Neural progenitor cell (in vitro differentiated cells): ENCODE results near the gene CORIN.

Source experiments
- EZH2 ChIP-seq: fragments of 200-600 bp; sonication (generic); IDR thresholded peaks from 2 replicates; pipeline ENCODE4 v1.6.1; 2017; ENCODE audit warnings: antibody characterized with exemption, mild to moderate bottlenecking, moderate library complexity
- TF ChIP-seq, protein P1 (sequence below): fragments of 200-600 bp; sonication (generic); IDR thresholded peaks from 2 replicates; pipeline ENCODE4 v1.5.1; 2017; ENCODE audit warnings: antibody characterized with exemption, mild to moderate bottlenecking

GRCh38 chr4:47551682-47552081 is 286.2 kb downstream of the CORIN start:
- TF ChIP-seq, protein P1, sequence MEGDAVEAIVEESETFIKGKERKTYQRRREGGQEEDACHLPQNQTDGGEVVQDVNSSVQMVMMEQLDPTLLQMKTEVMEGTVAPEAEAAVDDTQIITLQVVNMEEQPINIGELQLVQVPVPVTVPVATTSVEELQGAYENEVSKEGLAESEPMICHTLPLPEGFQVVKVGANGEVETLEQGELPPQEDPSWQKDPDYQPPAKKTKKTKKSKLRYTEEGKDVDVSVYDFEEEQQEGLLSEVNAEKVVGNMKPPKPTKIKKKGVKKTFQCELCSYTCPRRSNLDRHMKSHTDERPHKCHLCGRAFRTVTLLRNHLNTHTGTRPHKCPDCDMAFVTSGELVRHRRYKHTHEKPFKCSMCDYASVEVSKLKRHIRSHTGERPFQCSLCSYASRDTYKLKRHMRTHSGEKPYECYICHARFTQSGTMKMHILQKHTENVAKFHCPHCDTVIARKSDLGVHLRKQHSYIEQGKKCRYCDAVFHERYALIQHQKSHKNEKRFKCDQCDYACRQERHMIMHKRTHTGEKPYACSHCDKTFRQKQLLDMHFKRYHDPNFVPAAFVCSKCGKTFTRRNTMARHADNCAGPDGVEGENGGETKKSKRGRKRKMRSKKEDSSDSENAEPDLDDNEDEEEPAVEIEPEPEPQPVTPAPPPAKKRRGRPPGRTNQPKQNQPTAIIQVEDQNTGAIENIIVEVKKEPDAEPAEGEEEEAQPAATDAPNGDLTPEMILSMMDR: no peak
- no peak for TF ChIP-seq EZH2
